Fibroblast of skin of scalp (primary cell): ENCODE results near the gene DPH1.

ENCODE experiments used
- DNase-seq: peaks from one replicate; pipeline ENCODE4 v3.0.0-alpha.2; 2013

DPH1 gene

DNA sequence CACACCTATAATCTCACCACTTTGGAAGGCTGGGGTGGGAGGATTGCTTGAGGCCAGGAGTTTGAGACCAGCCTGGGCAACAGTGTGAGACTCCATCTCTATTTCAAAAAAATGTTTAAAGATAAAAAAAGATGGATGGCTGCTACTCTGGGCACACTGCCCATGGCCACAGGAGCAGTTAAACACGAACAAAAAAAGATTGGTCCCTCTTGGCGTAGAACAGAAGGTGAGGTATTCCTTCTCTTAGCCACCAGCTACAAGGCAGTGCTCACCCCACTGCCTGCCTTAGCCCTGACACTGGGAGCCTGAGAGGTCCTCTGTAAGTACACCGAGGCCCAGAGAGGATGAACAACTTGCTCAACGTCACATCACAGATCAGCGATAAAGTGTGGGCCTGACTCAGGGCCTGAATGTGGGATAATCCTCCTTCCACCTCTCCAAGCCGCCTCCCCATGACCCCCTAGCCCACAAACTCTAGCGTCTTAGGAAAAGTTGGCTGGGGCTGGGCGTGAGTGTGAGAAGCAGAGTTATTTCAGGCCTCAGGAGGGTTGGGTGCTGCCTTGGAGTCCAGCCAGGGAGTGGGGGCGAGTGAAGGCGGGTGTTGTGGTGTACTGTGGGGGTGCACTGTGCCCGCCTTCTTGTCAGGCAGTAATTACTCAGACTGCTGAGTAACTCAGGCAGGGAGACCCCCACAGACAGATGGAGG lies 2.3 kb upstream of the DPH1 start:
- DNase-seq: no peak

GRCh38 chr17:2028234-2028614 lies 1.7 kb upstream of the DPH1 start:
- no peak for DNase-seq

DNA sequence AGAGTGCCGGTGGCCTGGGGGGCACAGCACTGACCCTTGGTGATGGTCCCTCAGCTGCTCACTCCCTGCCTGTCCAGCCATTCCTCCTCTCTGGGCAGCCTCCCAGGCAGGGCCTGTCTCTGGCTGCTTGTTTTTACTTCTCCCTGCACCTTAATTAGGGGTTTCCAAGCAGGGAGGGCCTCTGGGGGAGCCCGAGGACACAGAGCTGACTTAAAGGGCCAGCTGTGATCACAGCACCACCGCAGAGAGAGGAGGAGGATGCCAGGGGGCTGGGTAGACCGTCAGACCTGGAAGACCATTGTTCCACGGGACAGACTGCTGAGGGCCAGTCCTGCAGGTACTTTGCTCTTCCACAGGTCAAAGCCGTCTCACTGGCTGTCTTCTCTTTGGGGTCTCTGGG lies 1.2 kb upstream of the DPH1 start:
- DNase-seq: no peak

DNA sequence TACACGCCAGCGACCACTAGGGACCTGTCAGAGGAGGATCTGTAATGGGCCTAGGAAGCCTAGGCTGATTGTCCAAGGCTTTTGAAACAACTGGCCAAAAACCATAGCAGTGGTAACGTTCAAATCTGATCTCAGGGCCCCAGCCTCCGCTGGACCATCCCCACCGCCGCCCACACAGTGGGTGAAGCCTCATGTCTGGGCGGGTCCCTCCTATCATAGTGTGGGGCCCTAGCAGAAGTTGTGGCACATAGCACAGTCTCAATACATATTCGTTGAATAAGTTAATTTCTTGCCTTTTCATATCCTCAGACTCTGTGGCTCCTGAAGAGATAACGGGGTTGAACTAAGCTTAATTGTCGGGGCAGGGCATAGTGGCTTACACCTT lies 818 bp downstream of the DPH1 start:
- DNase-seq: no peak

GRCh38 chr17:2033153-2033552 lies 3.2 kb downstream of the DPH1 start:
- peak; percentile 44 for DNase-seq

GRCh38 chr17:2034157-2034556 lies 4.2 kb downstream of the DPH1 start:
- DNase-seq: peak; percentile 87

DNA sequence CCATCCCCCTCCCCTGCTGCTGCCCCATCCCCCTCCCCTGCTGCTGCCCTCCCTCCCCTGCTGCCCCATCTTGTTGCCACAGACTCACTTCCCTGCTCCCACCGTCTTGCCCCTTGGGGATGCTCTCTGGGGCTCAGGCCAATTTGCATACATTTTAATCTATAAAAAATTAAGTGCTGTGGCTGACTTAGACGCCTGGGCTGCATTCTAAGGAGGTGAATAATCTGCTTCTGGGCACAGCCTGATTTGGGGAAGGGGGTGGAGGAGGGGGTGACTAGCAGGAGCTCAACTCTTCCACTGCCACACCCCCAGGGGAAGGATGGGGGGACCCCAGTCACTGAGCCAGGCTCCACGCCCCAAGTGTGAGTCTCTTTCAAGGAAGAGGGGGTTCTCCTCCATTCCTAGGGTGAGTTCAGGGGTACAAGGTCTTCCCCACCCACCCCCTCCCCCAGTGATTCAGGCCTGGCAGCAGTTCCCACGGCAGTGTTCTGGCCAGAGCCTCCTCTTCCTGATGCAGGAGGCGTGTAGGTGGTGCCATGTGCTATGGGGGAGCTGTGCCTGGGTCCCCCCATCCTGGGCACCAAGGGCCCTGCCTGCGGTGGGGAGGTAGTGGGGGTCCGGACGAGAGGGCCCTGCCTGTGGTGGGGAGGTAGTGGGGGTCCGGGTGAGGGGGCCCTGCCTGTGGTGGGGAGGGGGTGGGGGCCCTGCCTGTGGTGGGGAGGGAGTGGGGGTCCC lies 5.0 kb downstream of the DPH1 start:
- DNase-seq: peak; percentile 98

DNA sequence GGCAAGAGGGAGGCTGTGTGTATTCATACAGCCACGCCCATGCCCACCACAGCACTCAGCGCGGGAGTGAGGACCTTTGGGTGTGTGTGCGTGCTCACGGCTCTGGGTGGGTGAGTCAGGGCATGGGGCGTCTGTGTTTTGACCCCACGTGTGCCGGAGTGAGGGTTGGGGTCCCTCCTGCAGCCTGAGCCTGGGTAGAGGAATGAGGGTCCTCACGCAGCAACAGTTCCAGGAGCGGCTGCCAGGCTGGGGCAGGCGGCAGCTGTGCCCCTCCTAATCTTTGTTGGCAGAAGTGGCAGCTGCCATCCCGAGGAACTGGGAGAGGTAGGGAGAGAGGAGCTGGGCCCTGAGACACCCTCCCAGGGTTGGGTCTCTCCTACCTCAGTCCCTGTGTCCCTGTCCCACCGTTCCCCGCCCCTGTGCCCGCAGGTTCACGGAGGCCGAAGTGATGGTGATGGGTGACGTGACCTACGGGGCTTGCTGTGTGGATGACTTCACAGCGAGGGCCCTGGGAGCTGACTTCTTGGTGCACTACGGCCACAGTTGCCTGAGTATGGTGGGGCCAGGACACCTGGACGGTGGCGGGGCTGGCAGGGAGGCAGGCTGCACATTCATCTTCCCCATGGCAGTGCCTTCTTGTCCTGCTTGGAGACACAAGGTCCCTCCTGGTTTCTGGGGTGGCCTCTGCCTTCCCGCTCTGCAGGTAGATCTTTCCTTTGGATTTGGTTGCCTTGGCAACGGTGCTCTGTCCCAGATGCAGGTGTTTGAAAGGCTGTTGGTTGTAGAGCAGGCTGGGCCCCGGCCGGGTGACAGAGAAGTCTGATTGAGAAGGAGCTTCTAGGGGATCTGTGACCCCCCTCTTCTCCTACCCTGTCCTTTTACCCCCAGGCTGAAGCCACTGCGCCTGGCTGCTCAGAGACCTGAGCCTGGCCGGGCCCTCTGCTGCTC lies 5.9 kb downstream of the DPH1 start:
- no peak for DNase-seq

DNA sequence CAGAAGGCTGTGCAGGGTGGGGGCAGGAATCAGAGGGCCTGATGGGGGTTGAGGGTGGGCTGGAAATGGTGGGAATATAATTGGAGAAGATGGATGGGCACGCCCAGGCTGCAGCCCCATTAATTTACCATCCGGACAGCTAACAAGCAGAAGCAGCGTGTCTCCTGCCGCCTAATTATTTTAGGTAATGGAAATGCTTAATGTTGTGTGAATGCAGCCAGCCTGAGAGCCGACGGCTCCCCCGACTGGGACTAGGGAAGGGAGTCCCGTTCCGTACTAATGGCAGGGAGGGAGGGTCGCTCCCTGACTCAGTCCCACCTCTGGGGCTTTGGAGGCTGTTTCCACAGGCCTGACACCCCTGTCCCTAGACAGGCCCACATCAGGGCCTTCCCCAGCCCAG lies 7.2 kb downstream of the DPH1 start:
- no peak for DNase-seq

GRCh38 chr17:2040219-2040827 lies 10.4 kb downstream of the DPH1 start:
- DNase-seq: no peak

GRCh38 chr17:2040942-2041560 lies 11.1 kb downstream of the DPH1 start:
- DNase-seq: no peak

GRCh38 chr17:2041561-2042389 lies 11.8 kb downstream of the DPH1 start, which contains the start of gene OVCA2:
Gene OVCA2 (plus strand): TSS chr17:2042022. CDS start chr17:2042048, 26 bp downstream.
- peak; percentile 94 for DNase-seq

GRCh38 chr17:2042390-2042847 lies 12.5 kb downstream of the DPH1 start:
- peak; percentile 57 for DNase-seq

DNA sequence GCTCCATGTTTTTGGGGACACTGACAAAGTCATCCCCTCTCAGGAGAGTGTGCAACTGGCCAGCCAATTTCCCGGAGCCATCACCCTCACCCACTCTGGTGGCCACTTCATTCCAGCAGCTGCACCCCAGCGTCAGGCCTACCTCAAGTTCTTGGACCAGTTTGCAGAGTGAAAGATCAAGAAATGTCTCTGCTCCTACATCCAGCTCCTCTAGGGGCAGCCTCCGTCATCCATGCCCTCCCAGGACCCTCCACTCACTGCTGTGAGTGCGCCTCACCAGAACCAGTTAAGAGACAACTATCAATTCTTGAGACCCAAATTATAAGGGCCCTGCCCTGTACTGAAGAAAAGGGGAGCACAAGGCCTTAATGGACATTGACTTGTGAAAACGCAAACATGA lies 13.0 kb downstream of the DPH1 start:
- no peak for DNase-seq

DNA sequence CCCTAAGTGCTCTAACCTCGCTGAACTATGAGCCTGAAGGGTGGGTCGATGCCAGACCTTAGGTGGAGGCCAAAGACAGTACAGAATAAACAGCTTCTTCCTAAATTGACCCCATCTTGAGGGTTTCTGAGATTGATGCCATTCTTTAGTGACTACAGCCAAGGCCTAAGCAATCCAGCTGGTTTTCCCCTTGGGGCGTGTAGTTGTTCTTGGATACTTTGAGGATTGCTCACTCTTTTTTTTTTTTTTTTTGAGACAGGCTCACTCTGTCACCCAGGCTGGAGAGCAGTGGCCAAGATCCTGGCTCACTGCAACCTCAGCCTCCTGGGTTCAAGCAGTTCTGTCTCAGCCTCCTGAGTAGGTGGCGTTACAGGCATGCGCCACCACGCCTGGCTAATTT lies 13.8 kb downstream of the DPH1 start:
- DNase-seq: peak; percentile 77

DNA sequence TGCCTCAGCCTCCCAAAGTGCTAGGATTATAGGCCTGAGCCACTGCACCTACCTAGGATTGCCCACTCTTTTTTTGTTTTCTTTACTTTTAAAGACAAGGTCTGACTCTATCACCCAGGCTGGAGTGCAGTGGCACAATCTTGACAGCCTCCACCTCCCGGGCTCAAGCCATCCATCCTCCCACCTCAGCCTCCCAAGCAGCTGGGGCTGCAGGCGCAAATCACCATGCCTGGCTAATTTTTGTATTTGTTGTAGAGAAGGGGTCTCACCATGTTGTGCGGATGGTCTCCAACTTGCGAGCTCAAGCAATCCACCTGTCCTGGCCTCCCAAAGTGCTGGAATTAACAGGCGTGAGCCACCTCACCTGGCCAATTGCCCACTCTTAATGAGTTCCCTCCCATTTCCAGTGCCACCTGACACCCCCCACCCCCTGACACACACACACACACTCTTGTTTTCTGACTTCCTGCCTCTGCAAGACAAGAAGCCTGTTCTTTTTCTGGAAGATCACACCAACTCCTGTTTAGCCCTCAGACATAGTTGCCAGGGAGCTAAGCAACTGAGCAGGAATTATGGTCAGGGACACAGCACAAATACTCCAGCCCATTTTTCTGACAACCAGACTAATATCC lies 14.4 kb downstream of the DPH1 start:
- DNase-seq: no peak

- no peak for DNase-seq
Observed at GRCh38 chr17:2047590-2047989, 17.6 kb downstream of the DPH1 start.

DNA sequence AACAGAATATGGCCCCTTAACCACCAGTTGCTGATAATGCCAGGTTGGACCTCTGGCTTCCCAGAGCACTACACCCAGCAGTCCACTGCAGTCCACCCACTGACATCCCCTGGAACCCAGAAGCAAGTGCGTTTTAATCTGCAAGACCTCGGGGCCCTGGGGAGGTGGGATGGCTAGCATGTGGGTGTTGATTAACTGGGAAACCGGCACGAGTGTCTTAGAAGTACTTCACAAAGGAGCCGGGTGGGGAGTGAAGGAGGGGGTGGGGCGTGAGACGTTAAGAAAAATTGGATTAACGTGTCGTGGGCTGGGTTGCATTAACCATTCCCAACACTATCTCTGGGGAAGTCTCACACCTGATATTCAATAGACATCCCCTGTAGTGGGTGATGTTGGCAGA lies 18.9 kb downstream of the DPH1 start:
- DNase-seq: no peak

- peak; percentile 89 for DNase-seq
Observed at GRCh38 chr17:2049333-2050299, 19.7 kb downstream of the DPH1 start.
